Measurements from ENCODE around the gene BCAS3. TPM values are rescaled to one million over a fixed set of nuclear protein-coding genes. Genes with fewer than 3 reads are reported as not detected.
A peak's percentile ranks its signal among the peaks of the same experiment; 100 is the strongest.

Gene BCAS3
- total RNA-seq, 2 experiments from 2014 or later: 5.1 to 6.9 TPM

- POLR2A ChIA-PET: interaction anchor here (0.6 kb wide), 1 partner anchor 34 kb away, joined by 3 read pairs; no protein-coding TSS in a partner anchor
- Mint-ChIP-seq H3K36me3 (ENCODE audit: low read depth) (peaks cover 9% of the 10 kb centered on the region), H3K27ac (no peak overlapping the region), H3K27me3 (no peaks in the 10 kb centered on the region), H3K9me3 (no peaks in the 10 kb centered on the region), H3K4me1 (ENCODE audit: low read depth) (peaks cover 15% of the 10 kb centered on the region), H3K4me3 (no peak overlapping the region)
- TF ChIP-seq, protein P1, sequence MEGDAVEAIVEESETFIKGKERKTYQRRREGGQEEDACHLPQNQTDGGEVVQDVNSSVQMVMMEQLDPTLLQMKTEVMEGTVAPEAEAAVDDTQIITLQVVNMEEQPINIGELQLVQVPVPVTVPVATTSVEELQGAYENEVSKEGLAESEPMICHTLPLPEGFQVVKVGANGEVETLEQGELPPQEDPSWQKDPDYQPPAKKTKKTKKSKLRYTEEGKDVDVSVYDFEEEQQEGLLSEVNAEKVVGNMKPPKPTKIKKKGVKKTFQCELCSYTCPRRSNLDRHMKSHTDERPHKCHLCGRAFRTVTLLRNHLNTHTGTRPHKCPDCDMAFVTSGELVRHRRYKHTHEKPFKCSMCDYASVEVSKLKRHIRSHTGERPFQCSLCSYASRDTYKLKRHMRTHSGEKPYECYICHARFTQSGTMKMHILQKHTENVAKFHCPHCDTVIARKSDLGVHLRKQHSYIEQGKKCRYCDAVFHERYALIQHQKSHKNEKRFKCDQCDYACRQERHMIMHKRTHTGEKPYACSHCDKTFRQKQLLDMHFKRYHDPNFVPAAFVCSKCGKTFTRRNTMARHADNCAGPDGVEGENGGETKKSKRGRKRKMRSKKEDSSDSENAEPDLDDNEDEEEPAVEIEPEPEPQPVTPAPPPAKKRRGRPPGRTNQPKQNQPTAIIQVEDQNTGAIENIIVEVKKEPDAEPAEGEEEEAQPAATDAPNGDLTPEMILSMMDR (IDR thresholded peaks at IDR 0.05): peak; percentile 26
- peak; percentile 58 for DNase-seq
- CTCF ChIA-PET: interaction anchor here (1.1 to 1.3 kb wide), 2 partner anchors 11 kb away, joined by 3 to 6 read pairs; no protein-coding TSS in a partner anchor
- intact Hi-C loops (cut with micrococcal nuclease): no loop called here
- ATAC-seq: peak; percentile 72
Measured at GRCh38 chr17:60641810-60642220, 35.8 kb upstream of the BCAS3 start.

DNA sequence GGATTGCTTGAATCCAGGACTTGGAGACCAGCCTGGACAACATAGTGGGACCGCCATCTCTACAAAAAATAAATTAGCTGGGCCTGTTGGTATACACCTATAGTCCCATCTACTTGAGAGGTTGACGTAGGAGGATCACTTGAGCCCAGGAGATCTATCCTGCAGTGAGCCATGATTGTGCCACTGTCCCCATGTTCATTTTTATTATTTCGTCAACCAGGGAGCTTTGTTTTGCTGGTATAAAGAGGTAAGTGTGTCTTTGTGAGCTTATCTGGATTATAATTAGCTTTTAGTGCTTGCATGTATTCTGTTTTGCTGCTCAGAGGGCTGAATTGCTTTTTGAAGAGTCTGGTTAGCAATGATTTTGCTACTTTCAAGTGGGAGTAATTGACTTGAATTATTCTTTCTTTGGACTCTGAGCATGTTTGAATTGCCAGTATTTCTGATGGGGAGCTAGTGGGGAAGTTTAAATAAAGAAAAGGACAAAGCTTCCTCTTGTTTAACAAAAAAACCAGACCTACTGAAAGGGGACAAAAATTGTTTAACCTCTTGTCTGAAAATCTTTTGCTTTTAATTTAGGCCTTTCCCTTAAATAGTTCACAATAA, 31.6 kb upstream of the BCAS3 start:
- ChIA-PET POLR2A (no interaction called here), CTCF (interaction anchor here (0.9 kb wide), 1 partner anchor 28 kb away, joined by 3 read pairs; no protein-coding TSS in a partner anchor)
- no peak for DNase-seq
- H3K27ac Mint-ChIP-seq: no peak overlapping the region
- H3K27me3 Mint-ChIP-seq: no peaks in the 10 kb centered on the region
- intact Hi-C loops (cut with micrococcal nuclease): no loop called here
- H3K4me1 Mint-ChIP-seq (ENCODE audit: low read depth): peaks cover 15% of the 10 kb centered on the region
- H3K4me3 Mint-ChIP-seq: no peak overlapping the region
- H3K36me3 Mint-ChIP-seq (ENCODE audit: low read depth): peaks cover 26% of the 10 kb centered on the region
- H3K9me3 Mint-ChIP-seq: no peaks in the 10 kb centered on the region
- ATAC-seq: no peak
- TF ChIP-seq, protein P1 (IDR thresholded peaks at IDR 0.05): no peak

GRCh38 chr17:60646701-60647100, 30.9 kb upstream of the BCAS3 start:
- intact Hi-C loops (cut with micrococcal nuclease): no loop called here
- peaks cover 29% of the 10 kb centered on the region for H3K36me3 Mint-ChIP-seq (ENCODE audit: low read depth)
- no peak overlapping the region for H3K4me3 Mint-ChIP-seq
- ATAC-seq (no peak), DNase-seq (no peak)
- peaks cover 9% of the 10 kb centered on the region for H3K4me1 Mint-ChIP-seq (ENCODE audit: low read depth)
- H3K27me3 Mint-ChIP-seq: no peaks in the 10 kb centered on the region
- TF ChIP-seq, protein P1 (IDR thresholded peaks at IDR 0.05): no peak
- POLR2A ChIA-PET: no interaction called here
- no peak overlapping the region for H3K27ac Mint-ChIP-seq
- CTCF ChIA-PET: interaction anchor here (0.9 kb wide), 1 partner anchor 28 kb away, joined by 3 read pairs; no protein-coding TSS in a partner anchor
- no peaks in the 10 kb centered on the region for H3K9me3 Mint-ChIP-seq

GRCh38 chr17:60647705-60648104, 29.9 kb upstream of the BCAS3 start:
- Mint-ChIP-seq H3K4me3 (no peak overlapping the region), H3K36me3 (ENCODE audit: low read depth) (peaks cover 29% of the 10 kb centered on the region), H3K9me3 (no peaks in the 10 kb centered on the region), H3K27me3 (no peaks in the 10 kb centered on the region), H3K27ac (no peak overlapping the region), H3K4me1 (ENCODE audit: low read depth) (peaks cover 13% of the 10 kb centered on the region)
- POLR2A ChIA-PET: no interaction called here
- TF ChIP-seq, protein P1 (IDR thresholded peaks at IDR 0.05): no peak
- ATAC-seq (no peak), DNase-seq (no peak)
- intact Hi-C loops (cut with micrococcal nuclease): no loop called here
- CTCF ChIA-PET: interaction anchor here (2.1 kb wide), 1 partner anchor 9 kb away, joined by 14 read pairs; no protein-coding TSS in a partner anchor

GRCh38 chr17:60652454-60653247, 25.0 kb upstream of the BCAS3 start:
- Mint-ChIP-seq H3K27ac (peak overlapping the region; percentile 8), H3K27me3 (no peaks in the 10 kb centered on the region), H3K36me3 (ENCODE audit: low read depth) (peaks cover 29% of the 10 kb centered on the region), H3K9me3 (no peaks in the 10 kb centered on the region), H3K4me3 (no peak overlapping the region), H3K4me1 (ENCODE audit: low read depth) (peaks cover 25% of the 10 kb centered on the region)
- TF ChIP-seq, protein P1 (IDR thresholded peaks at IDR 0.05): no peak
- ChIA-PET CTCF (interaction anchor here (0.8 to 2.0 kb wide), 7 partner anchors 12 to 253 kb away, joined by 3 to 14 read pairs (median 3); no protein-coding TSS in a partner anchor), POLR2A (no interaction called here)
- DNase-seq (no peak), ATAC-seq (peak; percentile 56)
- intact Hi-C loops (cut with micrococcal nuclease): no loop called here

All from activated CD8-positive, alpha-beta T cell treated with anti-CD3 and anti-CD28 coated beads for 36 hours (primary cell).